Natural killer cell treated with Interleukin-12 subunit alpha and Interleukin-12 subunit beta and Interleukin-15 and Interleukin-18, amount 100 ng/mL, for 72 hours (primary cell): Measurements from ENCODE around the gene TRIP6. TPM values are rescaled to one million over a fixed set of nuclear protein-coding genes. Genes with fewer than 3 reads are reported as not detected.
A peak's percentile ranks its signal among the peaks of the same experiment; 100 is the strongest.

ENCODE experiments used
- ATAC-seq, 2 donors: fragments of 150-1000 bp; cut with Tn5 transposase in 1 of 2; sonication (Bioruptor Pico), chemical (Tn5 transposase) in 1 of 2; 2 replicates each; pipeline ENCODE4 v1.10.0; 2021
- DNase-seq: peaks from one replicate; pipeline ENCODE4 v3.0.0; 2022; ENCODE audit warnings: low spot score
- H3K27ac Mint-ChIP-seq, 2 donors: 1 replicate in 1 of 2; 2 replicates in 1 of 2; pipeline ENCODE4 v1.8.0; 2022; ENCODE audit warnings: mixed read lengths in 2 of 2, mild to moderate bottlenecking in 1 of 2, moderate library complexity in 1 of 2
- H3K27me3 Mint-ChIP-seq, 2 donors: 1 replicate in 1 of 2; 2 replicates in 1 of 2; pipeline ENCODE4 v1.8.0; 2022; ENCODE audit warnings: mixed read lengths in 2 of 2
- H3K36me3 Mint-ChIP-seq: one replicate; pipeline ENCODE4 v1.8.0; 2022; ENCODE audit warnings: mixed read lengths
- H3K4me1 Mint-ChIP-seq, 2 donors: 1 replicate in 1 of 2; 2 replicates in 1 of 2; pipeline ENCODE4 v1.8.0; 2022; ENCODE audit warnings: low read depth in 2 of 2, mixed read lengths in 2 of 2, mild to moderate bottlenecking in 1 of 2
- H3K4me3 Mint-ChIP-seq: one replicate; pipeline ENCODE4 v1.8.0; 2022; ENCODE audit warnings: mixed read lengths
- H3K9me3 Mint-ChIP-seq: 2 replicates; pipeline ENCODE4 v1.8.0; 2022; ENCODE audit warnings: mixed read lengths
- total RNA-seq, 2 donors: library from RNA; stranded (reverse); gene quantifications; one replicate each; pipeline ENCODE4 v1.2.3, GENCODE V29; 2022

TRIP6 gene
- total RNA-seq, 2 donors from 2014 or later, result 2.7 to 7.4 TPM

DNA sequence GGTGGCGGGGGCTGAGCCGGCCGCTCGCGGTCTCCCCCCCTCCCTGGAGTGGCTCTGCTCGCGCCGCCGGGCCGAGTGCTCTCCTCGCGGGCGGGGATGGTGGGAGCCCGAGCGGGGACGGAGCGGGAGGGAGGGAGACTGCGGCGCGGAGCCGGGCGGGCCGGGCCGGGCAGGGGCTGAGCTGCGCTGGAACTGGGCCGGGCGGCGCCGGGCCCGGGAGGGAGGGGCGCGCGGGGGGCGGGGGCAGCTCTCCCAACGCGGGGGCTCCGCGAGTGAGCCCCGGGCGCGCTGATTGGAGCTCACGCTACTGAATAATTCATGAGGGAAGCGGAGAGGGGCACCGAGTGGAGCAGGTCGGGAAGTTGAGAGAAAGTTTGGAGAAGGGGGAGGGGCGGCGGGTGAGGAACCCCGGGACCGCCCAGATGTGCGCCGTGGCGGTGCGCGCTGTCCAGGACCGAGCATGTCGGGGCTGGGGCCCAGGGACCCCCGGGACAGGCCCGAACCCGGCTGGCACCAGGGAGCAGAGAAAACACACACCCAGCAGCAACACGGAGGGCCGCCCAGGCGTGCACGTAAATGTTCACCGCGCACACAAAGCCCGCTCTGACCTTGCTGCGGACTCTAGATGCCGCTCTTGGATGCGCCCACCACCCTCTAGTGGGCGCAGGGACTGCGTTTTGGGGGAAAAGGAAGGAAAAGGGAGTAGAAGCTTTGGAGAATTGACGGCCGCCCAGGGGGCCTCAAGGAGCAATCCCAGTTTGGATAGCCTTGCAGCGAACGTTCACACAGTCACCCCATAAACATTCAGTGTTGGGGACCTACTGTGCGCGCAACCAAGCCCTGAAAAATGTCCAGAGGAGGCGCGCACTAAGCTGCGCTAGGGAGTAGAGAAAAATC lies 39.6 kb upstream of the TRIP6 start, which contains the start of gene EPHB4:
TSS of gene EPHB4 (minus strand) at position 194 of the 897 bp plus-strand sequence. CDS start 493 bp downstream, outside the sequence.
- H3K36me3 Mint-ChIP-seq, result no peaks in the 10 kb centered on the region
- no peak within 1 kb of the TSS for H3K27ac Mint-ChIP-seq
- peaks cover 7 to 20% of the 10 kb centered on the region in 2 donors for H3K4me1 Mint-ChIP-seq
- ATAC-seq, result peak in 1 of 2 donors; percentile 21
- no peaks in the 10 kb centered on the region for H3K9me3 Mint-ChIP-seq
- DNase-seq, result no peak
- peaks cover 27 to 52% of the 10 kb centered on the region in 2 donors for H3K27me3 Mint-ChIP-seq
- H3K4me3 Mint-ChIP-seq, result peak within 1 kb of the TSS; percentile 58

DNA sequence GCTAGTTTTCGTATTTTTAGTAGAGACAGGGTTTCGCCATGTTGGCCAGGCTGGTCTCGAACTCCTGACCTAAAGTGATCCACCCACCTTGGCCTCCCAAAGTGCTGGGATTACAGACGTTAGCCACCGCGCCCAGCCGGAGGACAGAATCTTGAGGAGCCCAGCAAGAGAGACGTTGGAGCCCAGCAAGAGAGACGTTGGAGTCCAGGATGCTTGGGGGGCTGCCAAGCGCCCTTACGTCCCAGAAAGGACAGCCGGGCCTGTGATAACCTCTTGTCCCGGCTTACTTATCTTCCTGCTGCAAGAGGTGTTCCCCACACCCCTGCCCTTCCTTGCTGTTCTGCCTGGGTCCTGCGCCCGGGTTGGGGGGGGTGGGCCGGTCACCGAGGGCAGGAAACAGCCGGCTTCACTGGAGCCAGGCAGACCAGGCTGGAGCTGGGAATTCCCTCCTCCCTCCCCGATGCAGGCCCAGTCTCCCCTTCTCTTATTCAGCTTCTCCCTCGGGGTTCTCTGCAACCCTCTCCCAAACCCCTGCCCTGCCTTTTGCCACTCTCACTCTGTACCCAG lies 38.0 kb upstream of the TRIP6 start:
- Mint-ChIP-seq H3K9me3 (no peaks in the 10 kb centered on the region), H3K27ac (no peak overlapping the region), H3K36me3 (no peaks in the 10 kb centered on the region), H3K4me1 (peaks cover 7 to 20% of the 10 kb centered on the region in 2 donors), H3K4me3 (no peak overlapping the region), H3K27me3 (peaks cover 27 to 41% of the 10 kb centered on the region in 2 donors)
- DNase-seq, result no peak
- ATAC-seq, result no peak

DNA sequence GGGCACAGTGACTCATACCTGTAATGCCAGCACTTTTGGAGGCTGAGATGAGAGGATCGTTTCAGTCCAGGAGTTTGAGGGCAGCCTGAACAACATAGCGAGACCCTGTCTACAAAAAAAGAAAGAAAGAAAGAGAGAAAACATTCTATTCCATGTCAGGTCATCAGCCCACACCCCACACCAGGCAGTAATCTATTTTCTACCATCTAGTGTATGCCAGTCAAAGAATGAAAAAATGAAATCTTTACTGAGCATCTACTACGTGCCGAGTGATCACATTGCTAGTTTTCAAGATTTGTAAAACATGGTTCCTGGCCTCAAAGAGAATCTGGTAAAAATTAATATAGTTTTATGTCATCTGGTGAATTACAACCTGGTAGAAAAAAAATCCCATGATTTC lies 36.8 kb upstream of the TRIP6 start:
- Mint-ChIP-seq H3K4me1 (peaks cover 7 to 20% of the 10 kb centered on the region in 2 donors), H3K27ac (no peak overlapping the region), H3K9me3 (no peaks in the 10 kb centered on the region), H3K27me3 (peaks cover 23 to 32% of the 10 kb centered on the region in 2 donors), H3K36me3 (no peaks in the 10 kb centered on the region), H3K4me3 (no peak overlapping the region)
- DNase-seq, result no peak
- no peak for ATAC-seq

- no peak overlapping the region for H3K27ac Mint-ChIP-seq
These were observed 34.9 kb upstream of the TRIP6 start for GRCh38 chr7:100832281-100832633.

DNA sequence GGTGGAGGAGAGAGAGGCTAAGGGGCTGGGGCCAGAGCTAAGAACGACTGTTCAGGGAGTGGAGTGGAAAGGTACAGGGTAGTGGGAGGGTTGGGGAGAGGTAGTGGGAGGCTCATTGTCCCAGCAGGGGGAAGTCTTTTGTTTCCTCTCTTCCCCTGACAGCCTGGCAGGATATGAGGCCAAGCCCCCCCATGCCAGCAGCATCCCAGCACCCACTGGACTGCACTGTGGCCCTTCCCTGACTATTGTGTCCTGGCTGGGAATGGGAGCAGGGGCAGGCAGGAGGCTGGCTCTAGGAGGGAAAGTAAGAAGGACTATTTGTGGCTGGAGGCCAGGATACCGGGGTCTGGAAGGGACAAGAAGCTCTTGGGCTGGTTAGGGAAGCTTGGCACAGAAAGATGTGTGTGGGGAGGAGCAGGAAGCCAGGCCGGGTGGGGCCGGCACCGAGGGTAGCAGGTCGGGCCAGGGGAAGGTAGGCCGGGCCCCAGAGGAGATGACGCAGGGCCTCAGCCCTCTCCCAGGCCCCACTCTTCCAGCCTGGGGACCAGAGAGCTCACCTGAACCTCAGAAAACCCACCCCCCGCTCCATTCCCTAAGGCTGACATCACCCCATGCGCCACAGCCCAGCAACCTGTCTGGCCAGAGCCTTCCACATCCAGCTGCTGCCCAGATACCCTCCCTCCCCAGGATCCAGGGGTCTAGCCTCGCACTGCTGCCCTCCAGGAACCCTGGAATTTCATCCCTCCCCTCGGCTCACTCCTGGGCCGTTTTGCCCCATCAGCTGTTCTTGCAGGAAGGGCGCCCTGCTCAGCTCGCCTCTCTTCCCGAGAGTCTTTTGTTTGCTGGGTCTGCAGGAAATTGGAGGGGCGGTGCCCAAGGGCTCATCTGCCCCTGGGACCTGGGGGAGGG lies 31.0 kb upstream of the TRIP6 start:
- H3K36me3 Mint-ChIP-seq, result no peaks in the 10 kb centered on the region
- peak overlapping the region in 1 of 2 donors; percentile 57 for H3K27ac Mint-ChIP-seq

More at GRCh38 chr7:100832281-100832633, 34.9 kb upstream of the TRIP6 start:
- Mint-ChIP-seq H3K9me3 (no peaks in the 10 kb centered on the region), H3K27me3 (peaks cover 9 to 20% of the 10 kb centered on the region in 2 donors), H3K4me1 (peaks cover 9 to 10% of the 10 kb centered on the region in 2 donors), H3K4me3 (no peak overlapping the region), H3K36me3 (no peaks in the 10 kb centered on the region)
- DNase-seq, result no peak
- ATAC-seq, result no peak

DNA sequence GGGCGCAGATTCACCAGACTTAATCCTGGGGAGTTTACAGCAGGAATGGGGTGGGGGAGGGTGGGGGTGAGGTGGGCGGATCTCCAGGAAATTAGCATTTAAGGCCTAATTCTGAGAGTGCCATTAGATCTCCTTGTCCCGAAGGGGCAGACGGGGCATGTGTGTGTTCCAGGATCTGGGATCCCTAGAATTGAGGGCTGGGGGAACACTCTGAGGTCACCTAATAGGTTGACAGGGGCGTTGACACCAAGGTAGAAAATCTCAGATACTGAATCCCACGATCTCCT lies 30.4 kb upstream of the TRIP6 start:
- Mint-ChIP-seq H3K9me3 (no peaks in the 10 kb centered on the region), H3K27ac (peak overlapping the region; percentile 67 to 85), H3K36me3 (no peaks in the 10 kb centered on the region), H3K4me3 (peak overlapping the region; percentile 69), H3K4me1 (peaks cover 3 to 12% of the 10 kb centered on the region in 2 donors), H3K27me3 (no peaks in the 10 kb centered on the region)
- ATAC-seq (no peak), DNase-seq (no peak)

More for the DNA sequence above, 31.0 kb upstream of the TRIP6 start:
- Mint-ChIP-seq H3K27me3 (no peaks in the 10 kb centered on the region), H3K4me1 (peaks cover 3 to 12% of the 10 kb centered on the region in 2 donors), H3K9me3 (no peaks in the 10 kb centered on the region), H3K4me3 (peak overlapping the region; percentile 57)
- DNase-seq (no peak), ATAC-seq (peak in 1 of 2 donors; percentile 18)

DNA sequence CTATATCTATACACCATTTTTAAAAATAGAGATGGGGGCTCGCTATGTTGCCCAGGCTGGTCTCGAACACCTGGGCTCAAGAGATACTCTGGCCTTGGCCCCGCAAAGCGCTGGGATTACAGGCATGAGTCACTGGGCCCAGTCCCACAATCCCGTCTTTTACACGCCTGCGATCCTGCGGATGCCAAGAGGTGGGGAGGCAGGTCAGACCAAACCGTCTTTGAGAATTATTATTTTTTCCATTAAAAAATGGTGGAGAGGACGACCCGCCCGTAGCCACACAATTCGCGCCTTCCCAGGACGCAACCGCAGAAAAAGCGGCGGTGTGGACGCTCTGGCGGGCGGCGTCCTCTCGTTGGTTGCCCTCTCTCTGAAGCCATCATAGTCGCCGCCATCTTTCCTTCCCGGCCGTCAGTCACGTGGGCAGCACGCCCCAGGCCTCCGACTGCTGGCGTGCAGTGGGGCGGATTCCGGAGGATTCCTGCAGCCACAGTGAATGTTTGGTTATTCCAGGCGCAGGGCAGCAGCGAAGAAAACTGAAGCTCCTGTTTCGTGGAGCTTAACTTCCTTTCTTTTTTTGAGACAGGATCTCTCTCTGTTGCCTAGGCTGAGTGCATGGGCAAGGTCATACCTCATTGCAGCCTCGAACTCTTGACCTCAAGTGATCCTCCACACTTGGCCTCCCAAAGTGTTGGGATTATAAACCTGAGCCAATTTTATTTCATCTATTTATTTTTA lies 29.9 kb upstream of the TRIP6 start:
- Mint-ChIP-seq H3K4me3 (peak overlapping the region; percentile 69), H3K4me1 (peaks cover 3 to 12% of the 10 kb centered on the region in 2 donors), H3K27ac (peak overlapping the region; percentile 67 to 85), H3K9me3 (no peaks in the 10 kb centered on the region), H3K36me3 (no peaks in the 10 kb centered on the region), H3K27me3 (no peaks in the 10 kb centered on the region)
- ATAC-seq, result peak; percentile 94 to 95
- peak; percentile 81 for DNase-seq

- DNase-seq (no peak), ATAC-seq (no peak)
- Mint-ChIP-seq H3K36me3 (no peaks in the 10 kb centered on the region), H3K27me3 (no peaks in the 10 kb centered on the region), H3K9me3 (no peaks in the 10 kb centered on the region), H3K4me1 (peaks cover 3 to 12% of the 10 kb centered on the region in 2 donors), H3K4me3 (no peak overlapping the region), H3K27ac (no peak overlapping the region)
These were observed 27.8 kb upstream of the TRIP6 start for GRCh38 chr7:100839361-100839760.

DNA sequence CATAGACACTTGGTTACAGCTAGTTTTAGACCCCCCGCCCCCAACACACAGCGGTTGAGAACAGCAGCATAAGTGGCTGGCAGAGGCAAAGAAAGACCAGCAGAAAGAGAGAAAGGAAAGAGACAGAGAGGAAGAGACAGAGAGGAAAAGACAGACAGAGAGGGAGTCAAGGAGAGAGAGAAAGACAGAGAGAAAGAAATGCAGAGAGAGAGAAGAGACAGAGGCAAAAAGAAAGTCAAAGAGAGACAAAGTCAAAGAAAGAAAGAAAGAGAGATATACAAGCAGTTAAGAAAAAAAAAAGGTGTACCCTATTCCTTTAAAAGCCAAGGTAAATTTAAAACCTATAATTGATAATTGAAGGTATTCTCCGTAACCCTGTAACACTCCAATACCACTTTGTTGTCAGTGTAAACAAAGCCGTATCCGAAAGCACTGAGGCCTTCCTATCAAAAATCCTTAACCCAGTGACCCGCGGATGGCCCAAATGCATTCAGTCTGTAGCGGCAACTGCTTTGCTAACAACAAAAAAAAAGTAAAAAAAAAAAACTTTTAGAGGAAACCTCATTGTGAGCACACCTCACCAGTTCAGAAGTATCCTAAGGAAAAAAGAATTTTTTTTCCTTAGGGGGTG lies 26.6 kb upstream of the TRIP6 start:
- H3K4me1 Mint-ChIP-seq, result peaks cover 3 to 10% of the 10 kb centered on the region in 2 donors
- no peaks in the 10 kb centered on the region for H3K9me3 Mint-ChIP-seq
- DNase-seq, result no peak
- no peaks in the 10 kb centered on the region for H3K27me3 Mint-ChIP-seq
- no peak overlapping the region for H3K4me3 Mint-ChIP-seq
- ATAC-seq, result no peak
- no peak overlapping the region for H3K27ac Mint-ChIP-seq
- H3K36me3 Mint-ChIP-seq, result no peaks in the 10 kb centered on the region

GRCh38 chr7:100847360-100847759 lies 19.8 kb upstream of the TRIP6 start:
- H3K4me1 Mint-ChIP-seq, result peaks cover 7 to 8% of the 10 kb centered on the region in 2 donors
- ATAC-seq, result no peak
- no peak overlapping the region for H3K4me3 Mint-ChIP-seq
- no peak overlapping the region for H3K27ac Mint-ChIP-seq
- no peak for DNase-seq
- H3K27me3 Mint-ChIP-seq, result no peaks in the 10 kb centered on the region
- no peaks in the 10 kb centered on the region for H3K9me3 Mint-ChIP-seq
- H3K36me3 Mint-ChIP-seq, result no peaks in the 10 kb centered on the region

DNA sequence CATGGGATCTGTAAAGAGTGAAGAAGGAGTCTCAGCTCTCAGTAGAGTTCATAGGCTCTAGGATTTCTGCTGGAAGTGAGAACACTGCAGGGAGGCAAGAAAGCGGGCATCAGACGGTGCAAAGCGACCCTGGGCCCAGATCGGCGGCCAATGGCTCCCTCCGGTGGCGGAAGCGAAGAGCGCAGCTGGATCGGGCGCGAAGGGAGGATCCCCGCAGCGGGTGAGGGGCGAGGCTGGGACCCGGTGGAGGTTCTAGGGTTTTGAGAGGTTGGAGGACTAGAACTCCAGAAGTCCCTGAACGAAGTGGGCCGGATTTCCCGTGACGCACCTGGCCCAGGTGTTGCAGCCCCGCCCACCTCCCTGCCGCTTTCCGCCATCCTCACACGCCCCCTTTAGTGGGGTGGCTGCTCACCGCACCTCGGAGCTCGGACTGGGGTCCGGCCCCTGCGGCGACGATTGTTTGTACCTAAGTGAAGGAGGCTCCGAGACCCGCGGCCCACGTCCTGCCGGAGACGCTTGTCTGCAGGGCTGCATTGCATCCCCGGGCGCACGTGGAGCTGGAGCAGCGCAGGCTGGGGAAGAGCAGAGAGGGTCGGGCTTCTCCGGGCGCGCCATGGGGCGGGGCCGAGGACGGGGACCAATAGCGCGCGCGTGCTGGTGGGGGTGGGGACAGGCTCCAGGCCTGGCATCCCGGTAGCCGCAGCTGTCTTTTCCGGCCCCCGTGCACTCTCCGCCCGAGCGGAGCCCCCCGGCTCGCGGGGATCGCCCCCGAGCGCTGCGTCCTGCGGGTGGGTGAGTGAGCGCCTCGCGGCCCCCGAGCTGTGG lies 14.9 kb upstream of the TRIP6 start, which contains the start of gene SLC12A9:
TSS of gene SLC12A9 (plus strand) at position 666 of the 825 bp plus-strand sequence. CDS start 1,485 bp downstream, outside the sequence.
- ATAC-seq, result peak; percentile 99
- H3K36me3 Mint-ChIP-seq, result no peaks in the 10 kb centered on the region
- peaks cover 17% of the 10 kb centered on the region in 2 donors for H3K4me1 Mint-ChIP-seq
- H3K27ac Mint-ChIP-seq, result peak within 1 kb of the TSS; percentile 35 to 72
- peak within 1 kb of the TSS; percentile 94 for H3K4me3 Mint-ChIP-seq
- DNase-seq, result peak; percentile 91
- no peaks in the 10 kb centered on the region for H3K27me3 Mint-ChIP-seq
- no peaks in the 10 kb centered on the region for H3K9me3 Mint-ChIP-seq
